GM21390 (cell line): ENCODE results near the gene LATS2.

Experiments used
- ATAC-seq: cut with Tn5 transposase; IDR thresholded peaks from one replicate; pipeline ENCODE4 v1.9.1; 2021; ENCODE audit not compliant: unreplicated experiment

The LATS2 gene

GRCh38 chr13:20994441-20994821 lies 67.0 kb downstream of the LATS2 start:
- no peak for ATAC-seq

DNA sequence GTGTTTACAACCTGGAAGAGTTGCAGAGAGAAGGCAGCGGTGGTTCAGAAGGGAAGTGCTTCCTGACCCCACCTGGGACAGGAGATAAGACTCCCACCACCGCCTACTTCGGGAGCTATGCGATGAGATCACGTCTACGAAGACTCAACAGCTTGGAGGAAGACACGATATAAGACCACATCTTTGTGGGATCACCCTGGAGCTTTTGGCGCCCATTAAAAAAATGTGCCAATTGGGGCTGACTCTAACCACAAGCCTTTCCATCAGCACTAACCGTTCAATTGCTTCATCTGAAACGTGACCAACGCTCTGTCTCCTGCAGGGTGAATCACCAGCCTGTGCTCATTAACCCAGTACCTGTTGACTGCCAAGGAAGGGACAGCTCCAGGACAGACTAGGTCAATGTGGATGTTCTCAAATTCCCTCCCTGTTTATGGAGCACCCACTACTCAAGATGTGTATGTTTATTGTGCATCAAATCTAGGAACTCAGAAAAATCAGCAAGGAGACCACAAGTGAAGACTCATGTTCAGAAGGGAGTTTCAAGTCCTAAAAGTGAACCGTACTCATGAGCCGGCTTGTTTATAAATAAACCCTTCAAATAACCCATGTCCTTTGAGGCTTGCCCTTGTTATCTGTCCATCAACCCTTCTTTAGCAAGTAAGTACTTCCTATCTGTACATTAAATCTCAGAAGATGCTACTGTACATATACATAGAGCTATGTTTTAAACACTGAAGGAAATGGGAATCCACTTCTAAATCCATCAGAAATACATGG lies 67.5 kb downstream of the LATS2 start:
- no peak for ATAC-seq

GRCh38 chr13:20993211-20993610 lies 68.2 kb downstream of the LATS2 start:
- ATAC-seq: no peak

DNA sequence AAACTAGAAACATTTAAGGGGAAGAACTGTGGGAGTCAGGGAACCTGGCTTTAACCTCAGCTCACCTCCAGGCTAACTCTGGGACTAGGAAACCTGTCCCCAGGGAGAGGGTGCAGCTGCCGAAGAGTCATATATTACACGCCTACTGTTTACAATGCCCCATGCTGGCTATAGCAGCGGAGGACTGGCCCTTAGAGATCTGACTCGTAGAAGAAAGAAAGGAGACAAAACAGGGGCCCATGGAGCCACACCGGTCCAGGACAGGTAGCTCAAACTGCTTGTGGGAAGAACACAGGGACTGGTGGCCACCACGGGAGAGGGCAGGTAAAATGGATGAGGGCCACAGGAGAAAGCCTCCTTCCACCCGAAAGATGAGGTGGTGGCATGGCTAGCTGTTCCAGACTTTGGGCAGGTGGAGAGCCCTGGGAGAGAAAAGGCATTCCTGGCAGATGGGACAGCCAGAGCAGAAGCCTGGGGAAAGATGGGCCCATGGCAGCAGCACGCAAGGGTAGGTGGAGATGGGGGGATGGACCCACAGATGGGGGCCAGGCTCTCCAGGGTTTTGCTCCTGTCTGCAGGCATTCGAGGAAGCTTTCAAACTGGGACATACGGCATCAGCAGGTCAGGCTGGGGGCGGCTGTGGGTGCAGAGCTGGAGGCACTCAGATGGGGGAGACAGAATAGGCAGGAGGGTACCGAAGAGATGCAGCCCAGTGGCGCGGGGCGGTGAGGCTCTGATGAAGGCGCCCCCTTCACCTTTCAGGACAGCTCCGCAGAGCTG lies 69.5 kb downstream of the LATS2 start:
- ATAC-seq: no peak

GRCh38 chr13:20990910-20991525 lies 70.4 kb downstream of the LATS2 start:
- no peak for ATAC-seq

DNA sequence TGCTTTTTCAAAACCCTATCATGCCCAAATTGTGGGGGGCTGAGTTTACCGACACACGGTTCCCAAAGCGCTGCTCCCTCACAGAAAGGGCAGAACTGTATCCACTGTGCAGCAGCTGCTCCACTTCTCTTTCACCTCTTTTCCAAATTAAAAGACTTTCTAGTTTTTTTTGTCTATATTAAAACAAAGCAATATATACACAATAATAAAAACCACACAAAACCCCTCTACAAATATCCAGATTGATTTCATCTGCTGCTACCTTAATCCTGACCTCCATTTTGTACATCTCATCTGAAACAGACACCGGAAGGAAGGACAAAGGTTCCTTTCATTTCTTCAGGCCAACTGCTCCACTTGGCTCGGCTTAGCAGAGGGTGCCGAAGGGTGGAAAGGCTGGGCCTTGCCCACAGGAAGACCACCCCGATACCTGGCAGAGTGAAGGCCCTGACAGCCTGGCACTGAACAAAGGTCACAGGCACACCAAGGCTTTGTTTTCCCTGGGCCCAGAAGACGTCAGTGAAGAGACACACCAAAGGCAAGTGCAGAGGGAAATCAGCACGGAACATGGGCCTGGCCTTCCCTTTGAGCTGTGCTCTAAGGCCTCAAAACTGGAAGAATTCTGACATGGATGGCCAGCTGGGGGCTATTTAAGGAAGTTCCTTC lies 71.6 kb downstream of the LATS2 start:
- ATAC-seq: no peak

DNA sequence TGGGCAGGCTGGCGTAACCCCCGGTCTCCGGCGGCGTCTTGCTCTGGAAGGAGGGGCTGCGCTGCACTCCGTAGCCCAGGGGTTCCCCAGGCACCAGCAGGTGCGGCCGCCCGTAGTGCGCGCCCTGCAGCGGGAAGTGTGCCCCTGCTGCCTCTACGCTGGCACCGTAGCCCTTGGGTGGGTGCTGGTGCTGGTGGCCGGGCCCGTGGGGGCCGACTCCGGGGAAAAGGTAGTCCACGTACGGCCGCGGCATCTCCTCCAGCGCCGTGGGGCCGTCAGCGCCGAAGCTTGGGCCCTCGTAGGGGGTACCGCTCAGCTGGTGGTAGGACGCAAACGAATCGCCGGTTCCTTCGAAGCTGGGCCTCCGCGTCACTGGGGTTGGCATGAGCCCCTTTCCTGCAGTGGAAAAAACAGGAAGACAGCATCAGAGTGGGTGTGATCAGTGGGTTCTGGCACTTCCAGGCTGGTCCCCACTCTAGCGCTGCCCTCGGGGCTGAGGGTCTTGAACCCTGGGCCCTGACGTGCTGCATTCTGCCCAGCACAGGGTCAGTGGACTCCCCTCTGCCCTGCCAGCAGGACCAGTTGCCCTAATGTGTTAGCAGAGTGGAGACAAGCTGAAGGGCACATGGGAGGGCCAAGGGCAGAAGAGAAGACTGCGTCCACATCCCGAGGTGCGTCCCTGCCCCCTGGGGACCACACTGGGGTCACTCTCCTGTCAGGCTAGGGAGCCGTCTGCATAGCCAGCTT lies 72.3 kb downstream of the LATS2 start:
- ATAC-seq: no peak

DNA sequence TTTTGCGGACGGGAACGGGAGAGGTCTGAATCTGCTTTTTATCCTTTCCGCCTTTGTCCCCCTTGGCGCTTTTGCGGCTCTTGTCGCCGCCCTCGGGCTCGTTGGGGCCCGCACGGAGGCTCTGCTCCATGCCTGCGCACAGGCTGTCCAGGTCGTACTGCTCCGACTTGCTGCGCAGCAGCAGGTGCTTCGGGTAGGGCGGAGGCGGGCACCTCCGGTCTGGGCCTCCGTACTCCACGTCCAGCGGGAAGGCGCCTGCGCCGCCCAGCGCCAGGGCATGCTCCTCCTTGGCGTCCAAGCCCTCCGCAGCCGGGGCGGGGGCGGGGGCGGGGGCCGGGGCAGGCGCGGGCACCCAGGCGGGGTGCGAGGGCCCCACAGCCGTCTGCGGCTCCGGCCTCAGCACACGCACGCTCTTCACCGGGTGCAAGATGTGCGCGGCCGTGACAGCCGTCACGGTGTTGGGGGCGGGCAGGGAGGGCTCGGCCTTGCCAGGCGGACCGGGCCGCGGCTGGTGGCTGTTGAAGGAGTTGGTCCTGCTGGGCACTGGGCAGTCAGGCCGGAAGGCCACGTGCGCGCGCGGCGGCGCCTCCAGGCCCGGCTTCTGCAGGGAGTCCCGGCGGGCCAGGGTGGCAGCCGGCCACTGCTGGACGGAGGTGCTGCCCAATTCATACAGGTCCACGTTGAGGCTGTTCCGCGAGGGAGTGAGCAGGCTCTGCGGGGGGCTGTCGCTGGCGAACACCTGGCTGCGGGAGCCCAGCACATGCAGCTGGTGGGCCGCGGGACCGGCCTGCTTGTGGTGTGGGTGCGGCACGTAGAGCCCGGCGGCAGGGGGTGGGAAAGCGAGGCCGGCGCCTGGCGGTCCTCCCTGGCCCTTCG lies 73.1 kb downstream of the LATS2 start:
- ATAC-seq: no peak

DNA sequence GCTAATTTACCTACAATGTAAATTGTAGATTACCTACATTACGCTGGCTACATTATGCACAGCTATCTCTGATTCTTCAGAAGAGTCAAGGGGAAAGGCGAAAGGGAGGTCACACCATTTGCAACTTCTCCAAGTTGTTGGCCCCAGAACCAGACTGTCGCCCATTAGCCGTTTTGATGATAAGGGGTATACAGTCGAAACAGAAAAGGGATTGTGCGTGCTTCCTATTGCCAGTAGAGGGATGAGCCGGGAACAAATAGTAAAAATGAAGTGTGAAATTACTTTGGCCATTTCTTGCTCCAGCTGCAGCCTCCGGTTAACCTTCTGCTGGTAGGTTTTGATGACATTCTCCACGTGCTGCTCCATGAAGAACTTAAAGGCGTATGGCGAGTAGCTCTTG lies 73.8 kb downstream of the LATS2 start:
- no peak for ATAC-seq

GRCh38 chr13:20984879-20985278 lies 76.5 kb downstream of the LATS2 start:
- no peak for ATAC-seq

GRCh38 chr13:20983386-20983785 lies 78.0 kb downstream of the LATS2 start:
- ATAC-seq: no peak

- no peak for ATAC-seq
Measured at GRCh38 chr13:20981370-20982095, 79.9 kb downstream of the LATS2 start.

DNA sequence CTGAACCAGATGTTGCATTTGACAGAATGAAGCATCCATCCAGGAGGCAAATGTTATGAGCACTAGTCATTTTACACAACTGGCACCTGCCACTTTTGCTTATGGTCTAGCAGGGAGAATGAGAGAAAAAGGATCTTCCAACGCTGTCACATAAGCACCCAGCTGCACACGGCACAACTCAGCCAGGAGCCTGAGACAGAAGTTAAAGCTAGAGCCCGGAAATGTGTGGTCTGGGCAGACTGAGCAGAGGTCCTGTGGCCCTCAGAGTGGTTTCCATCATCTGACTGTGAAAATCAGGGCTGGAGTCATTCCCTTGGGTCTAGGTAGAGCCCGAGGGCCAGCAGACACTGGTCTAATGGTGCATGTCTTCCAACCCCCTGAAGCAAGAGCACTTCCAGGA lies 80.5 kb downstream of the LATS2 start:
- no peak for ATAC-seq

GRCh38 chr13:20980430-20980829 lies 81.0 kb downstream of the LATS2 start:
- no peak for ATAC-seq

DNA sequence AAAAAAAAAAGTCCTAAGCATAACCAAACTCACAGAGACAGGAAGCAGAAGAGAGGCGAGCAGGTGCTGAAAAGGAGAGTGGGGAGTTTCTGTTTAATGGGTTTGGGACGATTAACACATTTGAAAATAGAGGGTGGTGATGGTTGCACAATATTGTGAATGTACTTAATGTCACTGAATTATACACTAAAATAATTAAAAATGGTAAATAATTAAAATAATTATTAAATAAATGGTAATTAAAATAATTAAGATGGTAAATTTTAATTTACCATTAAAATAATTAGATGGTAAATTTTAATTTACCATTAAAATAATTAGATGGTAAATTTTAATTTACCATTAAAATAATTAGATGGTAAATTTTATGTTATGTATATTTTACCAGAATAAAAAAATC lies 84.0 kb downstream of the LATS2 start:
- ATAC-seq: no peak

DNA sequence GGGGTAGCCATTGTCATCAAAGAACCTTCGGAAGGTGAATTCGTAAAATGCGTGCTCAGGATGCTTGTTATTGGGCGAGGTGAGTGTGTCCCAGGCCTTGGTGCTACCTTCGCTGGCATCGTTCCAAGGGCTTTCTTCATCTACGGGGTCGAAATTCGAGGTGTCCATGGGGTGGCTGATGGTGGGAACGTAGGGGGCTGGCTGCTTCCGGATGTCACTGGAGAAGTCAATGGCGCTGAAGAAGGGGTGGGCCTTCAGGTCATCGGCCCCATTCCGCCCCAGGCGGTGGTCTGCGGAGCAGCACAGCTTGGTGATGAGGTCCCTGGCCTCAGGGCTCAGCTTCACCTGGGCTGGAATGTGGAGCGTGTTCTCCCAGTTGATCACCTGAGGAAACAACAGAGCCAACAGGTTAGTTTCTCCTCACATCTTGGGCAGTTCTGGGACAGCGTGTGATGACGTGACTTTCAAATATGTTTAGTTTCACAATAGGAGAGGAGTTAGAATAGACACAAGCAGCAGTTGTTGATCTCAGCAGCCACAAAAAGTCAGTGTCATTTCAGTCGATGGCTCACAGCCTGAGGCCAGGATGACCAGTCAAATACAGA lies 86.3 kb downstream of the LATS2 start:
- ATAC-seq: no peak

- ATAC-seq: no peak
Measured at GRCh38 chr13:20973886-20974425, 87.4 kb downstream of the LATS2 start.

DNA sequence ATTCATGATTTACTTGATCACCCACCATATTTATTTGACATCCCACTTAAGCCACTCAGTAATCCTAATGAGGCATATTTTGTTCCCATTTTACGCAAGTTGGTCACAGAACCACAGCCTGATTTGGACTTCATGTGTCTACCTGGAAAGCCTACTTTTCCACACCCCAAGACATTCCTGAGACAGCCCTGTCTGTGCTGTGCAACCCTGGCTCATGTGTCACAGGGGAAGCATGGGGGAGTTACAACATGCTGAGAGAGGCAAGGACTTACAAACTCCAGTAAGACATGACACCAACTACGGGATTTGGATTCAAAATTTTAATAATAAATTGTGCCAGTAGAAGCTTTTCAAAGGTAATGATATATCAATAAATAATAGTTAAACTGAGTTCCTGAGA lies 88.7 kb downstream of the LATS2 start:
- ATAC-seq: no peak

- ATAC-seq: no peak
Measured at GRCh38 chr13:20969182-20969581, 92.2 kb downstream of the LATS2 start.
